Measurements from ENCODE around the gene HMGCL.

Gene HMGCL

GRCh38 chr1:23774174-23774880 lies 50.9 kb downstream of the HMGCL start:
- no peak for DNase-seq

- peak; percentile 12 to 61 for DNase-seq
These were observed 52.4 kb downstream of the HMGCL start for GRCh38 chr1:23772854-23773242.

GRCh38 chr1:23772049-23772853 lies 53.0 kb downstream of the HMGCL start:
- peak; percentile 72 to 91 for DNase-seq

DNA sequence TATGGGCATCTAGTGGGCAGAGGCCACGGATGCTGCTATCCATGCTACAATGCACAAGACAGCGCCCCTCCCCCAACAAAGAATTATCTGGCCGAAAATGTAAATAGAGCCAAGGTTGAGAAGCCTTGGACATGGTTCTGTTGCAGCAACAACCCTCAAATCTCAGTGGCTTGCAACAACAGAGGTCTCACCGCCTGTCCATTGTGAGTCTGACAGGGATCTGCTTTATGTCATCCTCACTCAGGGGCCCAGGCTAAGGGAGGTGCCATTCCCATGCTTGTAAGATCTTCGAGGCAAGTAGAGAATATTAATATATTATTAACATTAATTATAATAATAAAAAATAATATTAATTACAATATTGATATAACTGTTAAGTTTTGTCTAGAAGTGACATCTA lies 56.5 kb downstream of the HMGCL start:
- no peak for DNase-seq

GRCh38 chr1:23763041-23763577 lies 62.1 kb downstream of the HMGCL start:
- DNase-seq: no peak

- no peak for DNase-seq
These were observed 66.0 kb downstream of the HMGCL start for GRCh38 chr1:23759277-23759676.

DNA sequence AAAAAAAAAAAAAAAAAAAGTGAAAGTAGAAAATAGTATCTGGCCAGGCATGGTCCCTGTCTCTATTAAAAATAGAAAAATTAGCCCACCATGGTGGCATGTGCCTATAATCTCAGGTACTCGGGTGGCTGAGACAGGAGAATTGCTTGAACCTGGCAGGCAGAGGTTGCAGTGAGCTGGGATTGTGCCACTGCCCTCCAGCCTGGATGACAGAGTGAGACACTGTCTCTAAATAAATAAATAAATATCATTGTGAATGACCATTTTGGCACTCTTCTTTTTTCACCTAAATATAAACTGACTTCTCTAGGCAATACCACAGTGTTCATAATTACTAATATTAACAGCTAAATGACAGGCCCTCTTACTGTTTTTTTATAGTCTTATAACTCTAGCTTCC lies 67.4 kb downstream of the HMGCL start:
- DNase-seq: no peak

DNA sequence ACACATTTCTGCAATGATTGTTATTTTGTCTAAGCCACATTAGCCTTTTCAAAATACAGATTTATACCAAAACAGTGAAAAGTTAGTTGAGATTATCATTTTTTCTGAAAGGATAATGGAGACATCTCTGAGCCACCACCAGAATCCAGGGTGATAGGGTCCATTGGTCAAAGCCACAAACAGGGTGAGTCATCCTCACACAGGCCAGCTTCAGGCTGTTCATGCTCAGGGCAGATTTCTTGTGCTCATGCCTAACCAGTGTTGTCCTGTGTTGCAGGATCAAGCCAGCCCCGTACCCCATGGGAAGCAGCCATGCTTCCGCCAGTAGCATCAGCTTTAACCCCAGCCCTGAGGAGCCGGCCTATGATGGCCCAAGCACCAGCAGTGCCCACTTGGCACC lies 68.6 kb downstream of the HMGCL start:
- no peak for DNase-seq

GRCh38 chr1:23752909-23753308 lies 72.3 kb downstream of the HMGCL start:
- no peak for DNase-seq
